ENCODE data around the gene APOBEC2.

The APOBEC2 gene

GRCh38 chr6:41061196-41061726, 8.3 kb downstream of the APOBEC2 start:
- DNase-seq (ENCODE audit: low spot score), result no peak

- DNase-seq (ENCODE audit: low spot score), result no peak
These were observed 9.1 kb downstream of the APOBEC2 start for GRCh38 chr6:41062056-41062455.

GRCh38 chr6:41063884-41064285, 10.9 kb downstream of the APOBEC2 start:
- DNase-seq (ENCODE audit: low spot score), result no peak

- no peak for DNase-seq (ENCODE audit: low spot score)
These were observed 11.8 kb downstream of the APOBEC2 start for GRCh38 chr6:41064841-41065240.

GRCh38 chr6:41065550-41066026, 12.6 kb downstream of the APOBEC2 start:
- DNase-seq (ENCODE audit: low spot score), result no peak

- no peak for DNase-seq (ENCODE audit: low spot score)
These were observed 13.9 kb downstream of the APOBEC2 start for GRCh38 chr6:41066867-41067304.

GRCh38 chr6:41071501-41071922, 18.5 kb downstream of the APOBEC2 start:
- no peak for DNase-seq (ENCODE audit: low spot score)

GRCh38 chr6:41071923-41072835, 19.2 kb downstream of the APOBEC2 start, which contains the start of gene OARD1:
OARD1 (minus strand) TSS chr6:41072356; CDS start chr6:41071634, 722 bp downstream.
- peak; percentile 99 for DNase-seq (ENCODE audit: low spot score)

GRCh38 chr6:41072836-41073202, 19.8 kb downstream of the APOBEC2 start, which contains the start of gene NFYA:
NFYA (plus strand) TSS chr6:41072974; CDS start chr6:41079090, 6,116 bp downstream.
- peak; percentile 100 for DNase-seq (ENCODE audit: low spot score)

GRCh38 chr6:41073203-41073967, 20.4 kb downstream of the APOBEC2 start:
- DNase-seq (ENCODE audit: low spot score), result peak; percentile 90

GRCh38 chr6:41073968-41074691, 21.1 kb downstream of the APOBEC2 start:
- DNase-seq (ENCODE audit: low spot score), result no peak

- no peak for DNase-seq (ENCODE audit: low spot score)
These were observed 21.9 kb downstream of the APOBEC2 start for GRCh38 chr6:41074692-41075436.

- no peak for DNase-seq (ENCODE audit: low spot score)
These were observed 22.9 kb downstream of the APOBEC2 start for GRCh38 chr6:41075651-41076626.

- DNase-seq (ENCODE audit: low spot score), result no peak
These were observed 24.5 kb downstream of the APOBEC2 start for GRCh38 chr6:41077536-41077935.

GRCh38 chr6:41078101-41078500, 25.1 kb downstream of the APOBEC2 start:
- DNase-seq (ENCODE audit: low spot score), result no peak

- DNase-seq (ENCODE audit: low spot score), result no peak
These were observed 26.1 kb downstream of the APOBEC2 start for GRCh38 chr6:41079080-41079479.

GRCh38 chr6:41080621-41081020, 27.6 kb downstream of the APOBEC2 start:
- DNase-seq (ENCODE audit: low spot score), result no peak

- DNase-seq (ENCODE audit: low spot score), result no peak
These were observed 30.1 kb downstream of the APOBEC2 start for GRCh38 chr6:41083072-41083471.

GRCh38 chr6:41085182-41085581, 32.2 kb downstream of the APOBEC2 start:
- no peak for DNase-seq (ENCODE audit: low spot score)

- no peak for DNase-seq (ENCODE audit: low spot score)
These were observed 35.4 kb downstream of the APOBEC2 start for GRCh38 chr6:41088451-41088850.

All from ecto neural progenitor cell (in vitro differentiated cells).